Measurements from ENCODE around the gene ERC1.

- TF ChIP-seq CTCF (conservative IDR thresholded peaks at IDR 0.05; ENCODE audit: low read depth, low read length) (no peak), EZH2 (IDR thresholded peaks at IDR 0.05; ENCODE audit: low read length, unreplicated experiment) (no peak), EZH2phosphoT487 (IDR thresholded peaks at IDR 0.05; ENCODE audit: borderline replicate concordance, low read length) (no peak)
These were observed 286.9 kb downstream of the ERC1 start for GRCh38 chr12:1277905-1278304.
